H1 (cell line): ENCODE data around the gene CAPS.

ENCODE experiments used
- ATF2 ChIP-seq: IDR thresholded peaks from 2 replicates; pipeline ENCODE4 v1.6.1; 2012; ENCODE audit warnings: low read length, inconsistent platforms
- ATF3 ChIP-seq: IDR thresholded peaks from 2 replicates; pipeline ENCODE4 v1.6.1; 2011; ENCODE audit warnings: low read depth, mild to moderate bottlenecking, low read length; ENCODE audit not compliant: insufficient read depth
- CTCF ChIP-seq, 3 experiments: IDR thresholded peaks; 1 replicate in 2 of 3; 2 replicates in 1 of 3; pipeline versions ENCODE4 v1.5.1 to v1.6.1; 2011; ENCODE audit warnings: low read length in 3 of 3, mild to moderate bottlenecking in 3 of 3, inconsistent platforms in 2 of 3, low read depth in 1 of 3, moderate library complexity in 1 of 3; ENCODE audit not compliant: insufficient read depth in 1 of 3; ENCODE audit errors: control extremely low read depth in 1 of 3
- GABPA ChIP-seq: IDR thresholded peaks from 2 replicates; pipeline ENCODE4 v1.6.1; 2011; ENCODE audit warnings: mild to moderate bottlenecking, low read length, moderate library complexity, borderline replicate concordance; ENCODE audit not compliant: insufficient read depth
- GTF2F1 ChIP-seq: IDR thresholded peaks from 2 replicates; pipeline ENCODE4 v1.6.1; 2012; ENCODE audit warnings: low read depth, low read length, improper control_type of control experiment, borderline replicate concordance
- RFX5 ChIP-seq: IDR thresholded peaks from 2 replicates; pipeline ENCODE4 v1.6.1; 2011; ENCODE audit warnings: low read depth, low read length, improper control_type of control experiment, borderline replicate concordance
- SIX5 ChIP-seq: IDR thresholded peaks from 2 replicates; pipeline ENCODE4 v1.6.1; 2011; ENCODE audit warnings: mild to moderate bottlenecking, low read depth, low read length
- SP2 ChIP-seq: IDR thresholded peaks from 2 replicates; pipeline ENCODE4 v1.6.1; 2012; ENCODE audit warnings: mild to moderate bottlenecking, low read length, inconsistent platforms
- SUZ12 ChIP-seq: fragments of 200-600 bp; sonication (generic); IDR thresholded peaks from 2 replicates; pipeline ENCODE4 v1.6.1; 2012; ENCODE audit warnings: mild to moderate bottlenecking, inconsistent platforms, low read length, moderate library complexity, mixed read lengths
- TEAD4 ChIP-seq: IDR thresholded peaks from 2 replicates; pipeline ENCODE4 v1.6.1; 2012; ENCODE audit warnings: low read depth, low read length, inconsistent platforms, mixed read lengths
- ZNF274 ChIP-seq: IDR thresholded peaks from 2 replicates; pipeline ENCODE4 v1.7.0; 2012; ENCODE audit warnings: low read length, borderline replicate concordance; ENCODE audit errors: extremely low read depth

- no peak for TF ChIP-seq CTCF (IDR thresholded peaks at IDR 0.05; ENCODE audit: control extremely low read depth in 1 of 3, insufficient read depth in 1 of 3, low read depth in 1 of 3, low read length in 3 of 3)
- no peak for TF ChIP-seq SUZ12
- TF ChIP-seq ATF3 = no peak
- no peak for TF ChIP-seq SP2
- TF ChIP-seq RFX5 = no peak
- TF ChIP-seq SIX5 = no peak
- TF ChIP-seq TEAD4 = no peak
- TF ChIP-seq ATF2 = no peak
- no peak for TF ChIP-seq GABPA
- no peak for TF ChIP-seq ZNF274
- TF ChIP-seq GTF2F1 = no peak
Measured at GRCh38 chr19:5927441-5927821, 13.4 kb downstream of the CAPS start.
